MCF 10A (cell line): ENCODE results near the gene EXD3. TPM values are rescaled to one million over a fixed set of nuclear protein-coding genes. Genes with fewer than 3 reads are reported as not detected.
A peak's percentile ranks its signal among the peaks of the same experiment; 100 is the strongest.

ENCODE experiments used
- BruUV-seq: library from RNA; stranded (reverse); fragments of 400-500 nt; replicated peaks from 2 replicates; lab custom pipeline; 2021; lab: Mats Ljungman, UMichigan
- CTCF ChIA-PET: fragments of 300-600 bp; sonication (Branson Sonifier 250); formaldehyde crosslinking; extraction: SDS; loops from one replicate; lab custom pipeline; 2021; ENCODE audit warnings: antibody characterized with exemption, inconsistent platforms; lab: Yijun Ruan, JAX
- POLR2A ChIA-PET: fragments of 300-600, 350-650 bp; sonication (Branson Sonifier 250); formaldehyde crosslinking; extraction: SDS; loops from one replicate; lab custom pipeline; 2020; ENCODE audit warnings: antibody characterized with exemption, inconsistent platforms; lab: Yijun Ruan, JAX
- DNase-seq: peaks from one replicate; pipeline ENCODE4 v3.0.0-alpha.2; 2018; ENCODE audit not compliant: unreplicated experiment
- H3K27ac Mint-ChIP-seq: one replicate; pipeline ENCODE4 v1.8.0; 2022; ENCODE audit warnings: mild to moderate bottlenecking, low read depth, mixed read lengths; ENCODE audit not compliant: unreplicated experiment
- H3K27me3 Mint-ChIP-seq: one replicate; pipeline ENCODE4 v1.8.0; 2022; ENCODE audit warnings: mixed read lengths; ENCODE audit not compliant: insufficient read depth, unreplicated experiment
- H3K36me3 Mint-ChIP-seq: one replicate; pipeline ENCODE4 v1.8.0; 2022; ENCODE audit warnings: mild to moderate bottlenecking, moderate library complexity, mixed read lengths; ENCODE audit not compliant: insufficient read depth, unreplicated experiment
- H3K4me1 Mint-ChIP-seq: one replicate; pipeline ENCODE4 v1.8.0; 2022; ENCODE audit warnings: mixed read lengths; ENCODE audit not compliant: insufficient read depth, unreplicated experiment
- H3K4me3 Mint-ChIP-seq: one replicate; pipeline ENCODE4 v1.8.0; 2022; ENCODE audit warnings: mild to moderate bottlenecking, moderate library complexity, mixed read lengths; ENCODE audit not compliant: unreplicated experiment
- H3K9me3 Mint-ChIP-seq: one replicate; pipeline ENCODE4 v1.8.0; 2022; ENCODE audit warnings: mixed read lengths; ENCODE audit not compliant: unreplicated experiment
- intact Hi-C: fragments of 100-400 bp; cut with micrococcal nuclease; formaldehyde crosslinking; loops from 2 replicates; pipeline ENCODE4 v1.14.1; 2022
- total RNA-seq: library from RNA; stranded (reverse); gene quantifications from 2 replicates; pipeline ENCODE4 v1.2.3, GENCODE V29; 2022
- TF ChIP-seq, protein P1 (sequence below): fragments of 200-600 bp; IDR thresholded peaks from one replicate; pipeline ENCODE4 v1.8.0; 2022; ENCODE audit warnings: antibody characterized with exemption, mild to moderate bottlenecking; ENCODE audit not compliant: unreplicated experiment

The EXD3 gene
- total RNA-seq, 1 experiment from 2014 or later = 17.1 TPM

DNA sequence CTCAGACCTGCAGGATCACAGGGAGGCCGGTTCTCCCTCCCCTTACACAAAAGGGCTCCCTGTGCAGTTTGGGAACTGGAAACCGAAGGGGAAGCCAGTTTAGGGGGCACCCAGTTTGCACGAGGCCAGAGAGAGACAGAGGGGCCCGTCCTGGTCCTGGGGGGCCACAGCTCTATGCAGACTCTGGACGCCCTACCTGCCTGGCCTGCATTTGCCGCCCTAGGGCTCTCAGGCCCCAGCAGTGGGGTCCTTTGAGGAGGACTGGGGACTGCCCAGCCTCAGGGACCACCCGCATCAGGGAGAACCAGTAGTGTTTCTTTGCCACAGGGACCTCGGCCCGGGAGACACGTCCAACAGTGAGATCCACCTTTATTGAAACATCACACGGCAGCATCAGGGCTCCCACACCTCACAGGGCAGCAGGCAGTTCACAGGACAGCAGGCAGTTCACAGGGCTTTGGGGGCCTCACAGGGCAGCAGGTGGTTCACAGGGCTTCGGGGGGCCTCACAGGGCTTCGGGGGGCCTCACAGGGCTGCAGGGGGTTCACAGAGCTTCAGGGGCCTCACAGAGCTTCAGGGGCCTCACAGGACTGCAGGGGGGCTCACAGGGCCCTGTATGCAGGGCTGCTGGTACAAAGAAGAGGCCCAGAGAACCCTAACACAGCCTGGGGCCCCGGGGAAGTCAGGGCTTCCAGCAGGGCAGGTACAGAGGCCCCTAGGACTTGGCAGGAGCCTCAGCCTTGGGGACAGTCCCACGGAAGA lies 36.8 kb upstream of the EXD3 start:
- DNase-seq = no peak
- H3K27me3 Mint-ChIP-seq = no peaks in the 10 kb centered on the region
- POLR2A ChIA-PET = interaction anchor here (0.7 to 1.6 kb wide), 12 partner anchors 10 to 239 kb away, joined by 3 to 10 read pairs (median 4); partner anchors contain the start of genes ENTPD8, TOR4A and TUBB4B
- no peaks in the 10 kb centered on the region for H3K36me3 Mint-ChIP-seq
- H3K27ac Mint-ChIP-seq = no peak overlapping the region
- BruUV-seq = no TSS peak
- H3K9me3 Mint-ChIP-seq = no peaks in the 10 kb centered on the region
- H3K4me1 Mint-ChIP-seq = peaks cover 9% of the 10 kb centered on the region
- peak overlapping the region; percentile 48 for H3K4me3 Mint-ChIP-seq
- TF ChIP-seq, protein P1, sequence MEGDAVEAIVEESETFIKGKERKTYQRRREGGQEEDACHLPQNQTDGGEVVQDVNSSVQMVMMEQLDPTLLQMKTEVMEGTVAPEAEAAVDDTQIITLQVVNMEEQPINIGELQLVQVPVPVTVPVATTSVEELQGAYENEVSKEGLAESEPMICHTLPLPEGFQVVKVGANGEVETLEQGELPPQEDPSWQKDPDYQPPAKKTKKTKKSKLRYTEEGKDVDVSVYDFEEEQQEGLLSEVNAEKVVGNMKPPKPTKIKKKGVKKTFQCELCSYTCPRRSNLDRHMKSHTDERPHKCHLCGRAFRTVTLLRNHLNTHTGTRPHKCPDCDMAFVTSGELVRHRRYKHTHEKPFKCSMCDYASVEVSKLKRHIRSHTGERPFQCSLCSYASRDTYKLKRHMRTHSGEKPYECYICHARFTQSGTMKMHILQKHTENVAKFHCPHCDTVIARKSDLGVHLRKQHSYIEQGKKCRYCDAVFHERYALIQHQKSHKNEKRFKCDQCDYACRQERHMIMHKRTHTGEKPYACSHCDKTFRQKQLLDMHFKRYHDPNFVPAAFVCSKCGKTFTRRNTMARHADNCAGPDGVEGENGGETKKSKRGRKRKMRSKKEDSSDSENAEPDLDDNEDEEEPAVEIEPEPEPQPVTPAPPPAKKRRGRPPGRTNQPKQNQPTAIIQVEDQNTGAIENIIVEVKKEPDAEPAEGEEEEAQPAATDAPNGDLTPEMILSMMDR = no peak
- intact Hi-C loops = no loop called here
- CTCF ChIA-PET = interaction anchor here (0.6 kb wide), 1 partner anchor 13 kb away, joined by 3 read pairs; no protein-coding TSS in a partner anchor

DNA sequence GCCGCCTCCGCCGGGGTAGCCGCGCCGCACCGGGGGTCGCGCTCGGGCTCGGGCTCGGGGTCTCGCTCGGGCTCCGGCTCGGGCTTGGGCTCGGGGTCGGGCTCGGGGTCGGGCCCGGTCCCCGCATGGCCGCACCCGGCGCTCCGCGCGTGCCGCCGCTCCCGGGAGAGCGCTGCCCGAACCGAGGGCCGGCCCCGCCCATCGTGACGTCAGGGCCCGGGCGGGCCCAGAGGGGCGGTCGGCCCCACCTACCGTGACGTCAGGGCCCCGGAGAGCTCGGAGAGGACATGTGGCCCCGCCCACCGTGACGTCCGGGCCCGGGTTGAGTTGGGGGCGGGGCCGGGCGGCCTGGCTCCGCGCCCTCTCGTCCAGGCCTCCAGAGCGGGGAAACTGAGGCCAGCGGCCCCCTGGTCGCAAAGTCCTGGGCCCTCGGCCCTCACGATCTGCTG lies 36.2 kb upstream of the EXD3 start, which contains the start of gene NSMF:
Gene NSMF, minus strand, starts transcription at position 183 of the 449 bp plus-strand sequence. CDS start 232 bp downstream, outside the sequence.
- POLR2A ChIA-PET = interaction anchor here (0.7 to 1.6 kb wide), 12 partner anchors 10 to 238 kb away, joined by 3 to 10 read pairs (median 4); partner anchors contain the start of genes ENTPD8, TOR4A and TUBB4B
- BruUV-seq = no TSS peak
- intact Hi-C loops = no loop called here
- Mint-ChIP-seq H3K9me3 (no peaks in the 10 kb centered on the region), H3K36me3 (peaks cover 6% of the 10 kb centered on the region), H3K4me3 (peak within 1 kb of the TSS; percentile 48), H3K27ac (peak within 1 kb of the TSS; percentile 12), H3K4me1 (peaks cover 9% of the 10 kb centered on the region), H3K27me3 (no peaks in the 10 kb centered on the region)
- DNase-seq = peak; percentile 90
- TF ChIP-seq, protein P1 = no peak
- CTCF ChIA-PET = interaction anchor here (0.6 kb wide), 1 partner anchor 13 kb away, joined by 3 read pairs; no protein-coding TSS in a partner anchor

DNA sequence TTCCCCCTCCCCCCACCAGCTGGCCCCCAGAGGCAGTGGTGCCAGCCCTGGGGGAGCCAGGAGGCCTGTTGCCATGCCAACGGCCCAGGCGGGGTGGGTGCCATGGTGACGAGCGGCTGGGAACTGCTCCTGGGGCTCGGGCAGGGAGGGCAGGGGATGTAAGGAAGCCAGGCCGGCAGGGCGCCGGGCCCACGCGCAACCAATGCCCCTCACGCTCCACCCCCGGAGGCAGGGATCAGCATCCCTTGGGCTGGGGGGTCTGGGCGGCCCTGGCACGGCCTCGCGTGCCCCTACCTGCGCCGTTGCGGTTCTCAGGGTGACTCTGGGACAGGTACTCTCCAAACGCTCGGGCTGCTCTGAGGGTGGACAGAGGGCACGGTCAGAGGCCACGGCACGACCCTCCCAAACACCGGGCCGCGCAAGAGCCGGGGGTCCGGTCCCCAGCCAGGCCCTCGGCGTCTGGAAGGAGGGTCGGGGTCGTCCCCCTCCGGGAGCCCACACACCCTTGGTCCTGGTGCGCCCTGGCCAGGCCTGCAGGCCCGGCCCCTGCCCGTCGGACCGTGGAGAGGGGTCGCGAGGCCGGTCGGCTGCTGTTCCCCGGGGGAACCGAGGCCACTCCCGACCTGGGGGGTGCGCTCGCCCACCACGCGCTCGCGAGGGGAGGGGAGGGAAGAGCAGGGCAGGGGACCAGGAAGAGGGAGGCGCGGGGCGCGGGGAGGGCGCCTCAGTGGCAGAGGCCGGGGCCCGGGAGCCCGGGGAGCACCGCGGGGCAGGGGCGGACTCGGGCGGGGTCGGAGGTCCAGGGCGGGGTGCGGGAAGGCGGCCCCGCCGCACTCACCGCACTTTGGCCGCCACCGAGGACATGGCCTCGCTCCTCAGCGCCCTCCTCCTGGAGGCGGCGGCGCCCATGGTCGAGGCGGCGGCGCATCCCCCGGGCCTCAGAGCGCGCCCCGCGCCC lies 35.5 kb upstream of the EXD3 start:
- Mint-ChIP-seq H3K9me3 (no peaks in the 10 kb centered on the region), H3K36me3 (peaks cover 6% of the 10 kb centered on the region), H3K4me3 (peak overlapping the region; percentile 47), H3K27me3 (no peaks in the 10 kb centered on the region), H3K4me1 (peaks cover 9% of the 10 kb centered on the region), H3K27ac (peak overlapping the region; percentile 12)
- intact Hi-C loops = no loop called here
- ChIA-PET CTCF (interaction anchor here (0.6 kb wide), 1 partner anchor 12 kb away, joined by 3 read pairs; no protein-coding TSS in a partner anchor), POLR2A (interaction anchor here (0.7 to 1.6 kb wide), 11 partner anchors 13 to 237 kb away, joined by 3 to 10 read pairs (median 4); partner anchors contain the start of genes ENTPD8, TOR4A and TUBB4B)
- TF ChIP-seq, protein P1 = no peak
- no TSS peak for BruUV-seq
- no peak for DNase-seq
